Measurements from ENCODE around the gene CNTNAP3.
"Not testable (repeated sequence)": the region's sequence is repeated elsewhere in the genome, so short reads cannot be mapped to it uniquely, and the experiment has no call there.

Gene CNTNAP3

DNA sequence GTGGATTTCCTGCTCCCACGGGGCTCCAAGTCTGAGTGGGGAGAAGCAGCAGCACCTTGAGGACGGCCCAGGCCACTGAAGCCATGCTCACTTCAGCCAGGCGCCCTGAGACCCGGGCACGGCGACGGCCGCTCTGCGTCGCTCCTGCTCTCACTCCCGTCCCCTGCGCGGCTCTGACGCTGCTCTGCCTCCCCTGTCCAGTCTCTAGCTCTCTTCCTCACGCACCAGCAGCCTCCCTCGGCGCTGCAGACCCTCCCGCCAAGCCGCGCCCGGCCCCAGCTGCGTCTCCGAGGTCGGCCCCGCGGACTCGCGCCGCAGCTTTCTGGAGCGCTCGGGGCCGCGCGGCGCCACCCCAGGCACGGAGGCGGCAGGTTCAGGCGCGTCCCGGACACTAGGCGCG lies at the start of gene CNTNAP3:
Gene CNTNAP3 (minus strand): TSS at position 188 of the 400 bp plus-strand sequence. CDS start 103 bp downstream, at position 85.
- H3K4me3 ChIP-seq (ENCODE audit: low read depth, low read length) = peak within 1 kb of the TSS; percentile 54

DNA sequence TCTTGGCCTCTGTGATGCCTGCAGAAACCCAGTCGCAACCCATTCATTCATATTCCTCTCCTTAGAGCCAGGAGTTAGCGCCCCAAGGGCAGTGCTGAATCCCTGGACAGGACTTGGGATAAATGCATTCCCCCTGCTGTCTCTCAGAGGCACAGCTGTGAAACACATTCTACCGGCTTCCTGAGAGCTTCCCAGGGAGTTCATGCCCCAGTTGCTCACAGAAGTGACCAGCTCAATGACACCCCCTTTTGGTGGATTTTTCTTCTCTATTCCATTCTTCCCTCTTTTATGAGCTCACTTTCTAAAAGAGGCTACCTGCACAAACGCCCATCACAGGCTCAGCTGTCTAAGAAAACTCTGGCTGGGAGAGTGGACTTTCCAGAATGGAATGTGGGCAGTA lies 8.0 kb downstream of the CNTNAP3 start:
- DNase-seq (ENCODE audit: low read depth); H3K4me3 ChIP-seq (ENCODE audit: low read depth, low read length): not testable (repeated sequence)

More for the DNA sequence above, at the start of gene CNTNAP3:
- peak; percentile 16 for DNase-seq (ENCODE audit: low read depth)

DNA sequence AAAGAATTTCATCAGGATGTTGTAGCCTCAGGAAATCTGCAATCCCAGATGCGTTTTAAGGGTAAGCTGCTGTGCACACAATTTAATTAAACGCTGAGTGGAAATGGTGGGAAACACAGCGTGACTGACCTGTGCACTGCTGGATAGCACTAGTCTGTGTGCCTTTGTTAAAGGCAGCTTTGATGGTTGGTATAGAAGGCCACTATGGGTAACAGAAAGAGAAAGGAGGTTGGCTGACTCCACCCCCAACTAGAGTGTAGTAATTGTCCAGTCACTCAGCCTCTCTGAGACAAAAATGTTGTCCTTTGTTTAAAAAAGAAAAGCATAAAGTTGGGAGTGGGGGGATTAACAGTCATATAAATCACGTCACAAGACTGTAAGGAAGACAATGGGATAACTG lies 45.5 kb downstream of the CNTNAP3 start:
- not testable (repeated sequence) for DNase-seq (ENCODE audit: low read depth); H3K4me3 ChIP-seq (ENCODE audit: low read depth, low read length)

DNA sequence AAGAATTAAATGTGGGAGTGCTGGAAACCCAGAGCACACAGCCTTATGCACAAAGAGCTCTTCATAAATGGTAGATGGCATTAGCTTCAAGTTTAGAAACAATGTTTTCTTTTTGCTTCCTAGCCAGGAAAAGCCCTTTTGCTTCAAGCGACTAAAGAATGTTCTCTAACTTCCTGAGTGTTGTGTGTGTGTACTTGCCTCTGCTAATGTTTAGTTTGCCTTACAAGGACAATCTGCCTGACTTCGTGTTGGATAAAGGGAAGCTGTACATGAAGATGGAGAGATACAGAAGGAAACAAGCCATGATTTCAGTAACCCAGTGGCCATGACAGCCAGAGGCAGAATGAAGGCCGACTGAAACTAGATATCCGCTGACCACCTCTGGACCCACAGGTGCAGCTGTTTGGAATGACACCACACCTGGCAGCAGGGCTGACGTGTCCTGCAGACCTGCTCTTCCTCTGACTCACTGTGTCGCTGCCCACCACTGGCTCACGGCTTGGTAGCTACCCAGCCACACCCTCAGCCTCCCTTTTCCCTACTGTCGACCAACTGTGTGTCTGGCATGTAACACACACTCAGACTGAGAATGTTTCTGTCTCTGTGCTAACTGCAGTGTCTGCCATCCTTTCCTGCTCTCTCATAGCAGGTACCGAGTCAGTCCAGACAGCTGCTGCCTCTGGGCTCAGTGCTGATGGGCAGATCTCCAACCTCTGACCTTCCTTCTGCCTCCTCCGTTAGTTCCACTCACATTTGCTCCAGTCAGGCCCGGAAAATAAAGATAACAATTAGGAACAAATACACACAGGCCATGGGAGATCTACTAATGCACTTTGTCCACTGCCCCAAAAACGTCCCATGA lies 55.6 kb downstream of the CNTNAP3 start:
- not testable (repeated sequence) for DNase-seq (ENCODE audit: low read depth); H3K4me3 ChIP-seq (ENCODE audit: low read depth, low read length)

DNA sequence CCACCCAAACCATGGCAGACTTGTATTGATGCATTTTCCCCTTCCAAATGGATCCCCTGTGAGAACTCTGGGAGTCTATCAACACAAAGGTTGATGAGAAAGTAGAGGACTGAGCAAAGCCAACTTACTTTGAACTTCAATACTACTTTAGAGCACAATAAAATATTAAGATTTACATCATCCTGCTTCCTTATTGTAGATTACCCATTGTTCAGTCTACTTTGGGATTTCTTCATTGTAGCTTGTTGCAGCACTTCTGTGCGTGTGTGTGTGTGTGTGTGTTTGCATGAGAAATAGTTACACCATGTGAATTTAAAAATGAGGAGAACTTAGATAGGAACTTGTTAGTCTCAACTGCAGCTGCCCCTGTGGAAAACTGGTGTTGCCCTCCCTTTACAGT lies 72.0 kb downstream of the CNTNAP3 start:
- H3K4me3 ChIP-seq (ENCODE audit: low read depth, low read length); DNase-seq (ENCODE audit: low read depth): not testable (repeated sequence)

DNA sequence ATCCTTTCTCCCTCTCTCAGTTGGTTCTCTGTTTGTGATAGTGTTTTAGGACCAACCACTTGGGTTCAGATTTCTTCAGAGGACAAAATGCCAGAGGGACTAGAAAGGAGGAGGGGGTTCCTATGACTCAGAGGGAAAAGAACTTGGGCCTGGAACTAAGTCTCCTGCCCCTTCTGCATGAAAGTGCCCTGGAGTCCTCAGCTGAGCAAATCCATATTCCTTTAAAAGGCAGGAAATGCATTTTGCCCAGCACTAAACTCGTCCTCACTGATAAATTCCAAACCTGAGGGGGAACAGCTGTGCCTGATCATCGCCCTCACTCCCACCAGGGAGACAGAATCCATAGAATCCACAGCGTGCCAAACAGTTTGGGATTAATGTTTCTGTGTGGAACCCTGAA lies 78.2 kb downstream of the CNTNAP3 start:
- DNase-seq (ENCODE audit: low read depth) = not testable (repeated sequence)

DNA sequence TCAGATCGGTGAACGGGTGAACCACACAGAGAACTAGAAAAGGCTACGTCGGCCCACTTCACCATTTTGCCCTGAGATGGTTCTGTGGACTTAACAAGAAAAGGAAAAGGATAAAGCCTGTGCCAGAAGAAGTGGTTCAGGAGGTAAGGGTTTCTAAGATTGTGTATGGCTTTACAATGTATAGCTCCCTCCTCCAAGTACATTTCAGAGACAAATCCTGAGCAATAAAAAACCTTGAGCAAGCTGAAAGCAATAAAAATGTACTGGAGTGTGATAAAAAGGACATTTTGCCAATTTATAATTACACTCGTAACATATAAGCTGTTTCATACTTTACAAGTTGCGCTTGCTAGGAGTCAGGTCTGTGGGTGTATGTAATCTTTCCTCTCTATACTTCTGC lies 81.3 kb downstream of the CNTNAP3 start:
- not testable (repeated sequence) for H3K4me3 ChIP-seq (ENCODE audit: low read depth, low read length); DNase-seq (ENCODE audit: low read depth)

More for the DNA sequence above, 78.2 kb downstream of the CNTNAP3 start:
- not testable (repeated sequence) for H3K4me3 ChIP-seq (ENCODE audit: low read depth, low read length)

DNA sequence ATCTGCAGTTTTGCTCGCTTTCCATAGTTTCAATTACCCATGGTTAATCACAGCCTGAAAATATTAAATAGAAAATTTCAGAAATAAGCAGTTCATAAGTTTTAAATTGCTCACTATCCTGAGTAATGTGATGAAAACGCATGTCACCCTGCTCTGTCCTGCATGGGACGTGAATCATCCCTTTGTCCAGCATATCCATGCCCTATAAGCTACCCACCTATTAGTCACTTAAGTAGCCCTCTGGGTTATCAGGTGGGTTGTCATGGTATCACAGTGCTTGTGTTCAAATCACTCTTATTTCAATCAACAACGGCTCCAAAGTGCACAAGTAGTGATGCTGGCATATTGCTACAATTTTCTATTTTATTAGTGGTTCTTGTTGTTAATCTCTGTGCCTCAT lies 82.1 kb downstream of the CNTNAP3 start:
- not testable (repeated sequence) for DNase-seq (ENCODE audit: low read depth); H3K4me3 ChIP-seq (ENCODE audit: low read depth, low read length)

DNA sequence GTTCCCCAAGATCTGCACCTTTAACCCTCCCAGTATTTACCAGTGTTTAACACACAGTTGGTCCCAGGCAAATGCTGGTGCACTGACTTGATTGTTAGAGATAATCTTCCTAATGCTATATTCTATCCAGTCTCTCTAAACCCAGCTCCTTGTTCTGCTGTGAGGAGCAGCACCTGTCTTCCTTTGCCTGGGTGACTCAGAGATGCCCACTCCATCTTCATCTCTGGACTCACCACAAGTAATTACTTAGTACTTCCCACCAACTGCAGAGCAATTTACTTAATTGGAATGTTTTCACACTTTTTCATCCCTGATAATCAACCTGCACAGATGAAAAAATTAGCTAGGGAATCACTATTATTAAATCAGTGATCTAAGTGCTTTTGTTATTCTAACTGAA lies 87.6 kb downstream of the CNTNAP3 start:
- not testable (repeated sequence) for H3K4me3 ChIP-seq (ENCODE audit: low read depth, low read length); DNase-seq (ENCODE audit: low read depth)

DNA sequence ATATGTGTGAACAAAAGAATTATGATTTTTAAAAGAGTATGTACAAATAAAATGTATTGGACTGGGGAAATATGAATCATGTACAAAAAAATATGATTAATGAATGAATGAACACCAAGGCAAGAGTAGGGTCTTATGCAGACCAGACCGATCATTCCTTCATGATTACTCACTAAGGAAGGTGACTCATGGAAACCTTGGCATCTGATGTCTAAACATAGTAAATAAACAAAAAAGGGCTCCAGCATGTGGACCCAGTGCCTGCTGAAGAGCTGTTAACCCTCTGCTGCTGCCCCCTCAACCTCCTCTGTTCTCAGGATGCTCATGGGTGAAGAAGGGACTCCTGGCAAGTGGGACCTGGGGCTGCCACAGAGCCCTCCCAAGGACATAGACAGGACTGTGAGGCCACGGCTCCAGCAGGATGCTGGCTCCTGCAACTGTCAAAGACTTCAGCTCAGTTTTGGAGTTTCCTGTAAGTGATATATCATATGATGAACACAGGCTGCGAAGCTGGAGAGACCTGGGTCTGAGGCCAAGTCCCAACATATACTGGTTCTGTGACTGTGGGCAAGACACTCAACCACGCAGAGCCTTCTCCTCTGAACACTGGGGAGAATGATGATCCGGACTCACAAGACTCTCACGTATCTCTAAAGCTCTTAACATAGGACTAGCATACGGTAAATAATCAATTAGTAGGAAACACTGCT lies 89.8 kb downstream of the CNTNAP3 start:
- not testable (repeated sequence) for H3K4me3 ChIP-seq (ENCODE audit: low read depth, low read length); DNase-seq (ENCODE audit: low read depth)

DNA sequence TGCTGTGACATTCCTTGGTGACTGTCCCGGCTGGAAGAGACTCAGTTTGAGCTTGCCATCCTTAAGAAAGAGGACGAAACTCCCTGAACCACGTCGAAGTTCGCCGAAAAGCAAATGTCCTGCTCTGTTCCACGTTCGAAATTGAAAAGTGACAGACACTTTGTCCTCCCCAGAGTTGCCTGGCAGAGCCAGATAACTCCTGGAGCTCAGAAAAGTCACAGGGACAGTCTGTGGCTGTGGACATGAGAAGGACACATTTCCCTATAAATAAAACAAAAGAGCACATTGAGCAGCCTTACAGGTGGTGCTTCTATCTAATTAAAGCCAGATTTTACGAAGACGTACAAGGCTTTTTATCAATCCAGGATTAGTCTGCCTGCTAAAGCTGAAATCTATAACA lies 116.6 kb downstream of the CNTNAP3 start:
- not testable (repeated sequence) for DNase-seq (ENCODE audit: low read depth); H3K4me3 ChIP-seq (ENCODE audit: low read depth, low read length)

DNA sequence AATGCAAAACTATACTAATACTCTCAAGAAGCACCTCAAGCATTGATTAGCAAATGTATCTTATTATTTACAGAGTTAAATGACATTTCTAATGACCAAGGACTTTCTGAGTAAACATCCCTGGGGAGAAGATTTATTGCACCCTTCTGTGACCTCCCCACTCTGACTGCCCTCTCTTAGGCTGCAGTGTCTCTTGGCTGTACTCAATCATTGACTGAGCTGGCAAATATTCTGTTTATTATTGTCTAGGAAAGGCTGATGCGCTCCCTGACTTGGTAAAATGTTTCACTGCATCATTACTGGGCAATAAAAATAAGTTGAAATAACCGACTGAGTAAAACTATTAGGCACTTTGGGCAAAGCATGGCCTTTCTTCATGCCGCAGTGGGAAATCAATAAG lies 130.3 kb downstream of the CNTNAP3 start:
- not testable (repeated sequence) for H3K4me3 ChIP-seq (ENCODE audit: low read depth, low read length); DNase-seq (ENCODE audit: low read depth)

DNA sequence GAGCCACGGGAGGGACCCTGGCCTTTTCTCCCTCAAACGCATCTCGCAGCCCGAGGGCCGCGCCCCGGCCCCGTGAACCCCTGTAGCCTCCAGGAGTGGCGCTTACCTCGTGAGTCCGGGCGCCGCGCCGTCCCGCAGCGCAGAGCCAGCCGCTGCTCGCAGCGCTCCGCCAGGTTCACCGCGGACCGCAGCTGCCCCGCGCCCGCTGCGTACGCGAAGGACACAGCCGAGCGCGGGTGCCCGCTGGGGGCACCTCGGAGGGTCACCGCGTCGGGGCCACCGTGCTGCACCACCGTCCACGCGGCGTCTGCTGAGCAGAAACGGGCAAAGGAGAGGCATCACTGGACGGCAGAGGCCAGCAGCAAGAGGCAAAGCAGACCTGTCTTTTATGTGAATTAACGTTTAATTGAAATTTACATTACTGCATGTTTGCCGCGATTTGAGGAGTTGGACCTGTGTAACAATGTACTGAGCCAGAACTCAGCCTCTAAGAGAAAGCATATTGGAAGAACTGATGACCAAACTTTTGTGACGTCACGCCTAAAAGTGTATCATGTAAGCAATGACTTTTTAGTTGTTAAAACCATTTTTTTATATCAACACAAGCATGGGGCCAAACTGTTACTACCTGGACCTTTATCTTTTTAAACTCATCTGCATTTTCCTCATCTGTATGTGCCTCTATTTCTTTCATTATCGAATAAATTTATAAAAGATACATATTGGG lies 155.0 kb downstream of the CNTNAP3 start:
- not testable (repeated sequence) for H3K4me3 ChIP-seq (ENCODE audit: low read depth, low read length); DNase-seq (ENCODE audit: low read depth)

DNA sequence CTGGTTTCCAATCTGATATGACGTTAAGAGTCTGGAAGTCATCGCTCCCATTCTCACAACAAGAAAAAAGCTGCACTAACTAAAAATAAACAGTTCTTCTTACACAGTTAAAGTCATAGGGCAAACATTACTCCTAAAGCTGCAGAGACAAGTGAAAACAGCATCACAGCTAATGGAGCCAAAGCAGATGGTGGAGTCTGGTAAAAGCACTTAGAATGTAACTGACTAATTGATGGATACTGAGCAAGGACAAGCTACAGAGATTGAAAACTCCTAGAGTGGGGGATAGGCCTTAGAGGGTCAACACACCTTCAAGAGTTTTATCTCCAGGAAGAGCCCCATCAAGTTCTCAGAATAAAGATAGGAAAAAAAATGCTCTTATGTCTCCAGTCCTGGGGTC lies 166.6 kb downstream of the CNTNAP3 start:
- peak; percentile 2 for DNase-seq (ENCODE audit: low read depth)
- not testable (repeated sequence) for H3K4me3 ChIP-seq (ENCODE audit: low read depth, low read length)

DNA sequence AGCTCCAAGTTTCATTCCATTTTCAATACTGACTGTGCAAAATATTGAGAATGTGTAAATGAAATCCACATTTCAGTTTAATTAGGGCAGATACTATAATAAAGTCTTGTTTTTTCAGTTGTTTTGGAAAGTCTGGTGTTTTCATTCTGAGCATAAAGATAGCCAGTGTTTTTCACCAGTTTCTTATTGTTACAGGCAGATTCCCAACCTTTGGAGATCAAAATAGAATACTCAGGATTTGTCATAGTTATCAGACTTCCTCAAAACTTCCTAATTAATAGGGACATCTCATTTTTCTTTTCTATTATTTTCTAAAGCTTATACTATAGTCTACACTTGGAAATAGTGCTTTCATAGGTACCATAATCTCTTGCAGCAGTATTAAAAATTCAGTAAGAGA lies 176.2 kb downstream of the CNTNAP3 start:
- not testable (repeated sequence) for DNase-seq (ENCODE audit: low read depth); H3K4me3 ChIP-seq (ENCODE audit: low read depth, low read length)
